ENCODE data around the gene FOXC1.

The FOXC1 gene

GRCh38 chr6:1601158-1602048 lies 8.3 kb upstream of the FOXC1 start:
- Mint-ChIP-seq H3K27ac (no peak overlapping the region), H3K36me3 (ENCODE audit: low read depth) (no peaks in the 10 kb centered on the region), H3K4me3 (no peak overlapping the region), H3K4me1 (ENCODE audit: low read depth) (peaks cover 9% of the 10 kb centered on the region), H3K9me3 (no peaks in the 10 kb centered on the region), H3K27me3 (peaks cover 82% of the 10 kb centered on the region)

DNA sequence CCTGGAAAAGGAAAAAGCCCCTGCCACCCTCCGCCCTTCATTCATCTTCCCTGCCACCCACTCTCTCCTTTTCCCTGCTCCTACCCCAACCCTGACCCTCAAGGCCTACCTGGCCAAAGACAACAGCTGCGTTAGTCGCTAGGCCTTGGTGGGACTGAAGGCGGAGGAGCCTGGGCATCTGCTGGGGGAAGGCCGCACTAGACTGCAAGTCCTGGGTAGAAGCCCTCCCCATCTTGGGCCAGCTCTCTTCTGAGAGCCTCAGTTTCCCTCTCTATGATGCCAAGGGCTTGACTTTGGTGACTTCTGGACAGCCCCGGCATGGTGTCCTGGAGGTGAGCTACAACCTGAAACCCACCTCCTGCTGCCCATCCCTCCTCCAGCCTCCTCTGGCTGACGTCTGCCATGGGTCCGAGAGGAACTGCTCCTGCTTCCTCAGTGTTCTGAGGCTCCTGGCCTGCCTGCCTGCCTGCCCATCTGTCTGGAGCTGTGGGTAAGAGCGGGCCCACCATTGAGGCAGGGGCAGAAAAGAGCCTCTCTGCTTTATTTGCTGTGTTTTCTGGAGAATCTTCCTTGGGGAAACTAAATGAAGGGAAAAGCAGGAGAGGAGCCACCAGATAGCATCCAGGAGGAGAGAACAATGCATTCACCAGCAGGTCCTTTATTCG lies 7.5 kb upstream of the FOXC1 start:
- Mint-ChIP-seq H3K27ac (no peak overlapping the region), H3K4me3 (no peak overlapping the region), H3K4me1 (ENCODE audit: low read depth) (peaks cover 17% of the 10 kb centered on the region), H3K9me3 (no peaks in the 10 kb centered on the region), H3K27me3 (peaks cover 82% of the 10 kb centered on the region), H3K36me3 (ENCODE audit: low read depth) (no peaks in the 10 kb centered on the region)

GRCh38 chr6:1603708-1604107 lies 6.0 kb upstream of the FOXC1 start:
- H3K36me3 Mint-ChIP-seq (ENCODE audit: low read depth), result no peaks in the 10 kb centered on the region
- peaks cover 31% of the 10 kb centered on the region for H3K4me1 Mint-ChIP-seq (ENCODE audit: low read depth)
- H3K9me3 Mint-ChIP-seq, result no peaks in the 10 kb centered on the region
- H3K4me3 Mint-ChIP-seq, result no peak overlapping the region
- peaks cover 82% of the 10 kb centered on the region for H3K27me3 Mint-ChIP-seq
- H3K27ac Mint-ChIP-seq, result no peak overlapping the region

DNA sequence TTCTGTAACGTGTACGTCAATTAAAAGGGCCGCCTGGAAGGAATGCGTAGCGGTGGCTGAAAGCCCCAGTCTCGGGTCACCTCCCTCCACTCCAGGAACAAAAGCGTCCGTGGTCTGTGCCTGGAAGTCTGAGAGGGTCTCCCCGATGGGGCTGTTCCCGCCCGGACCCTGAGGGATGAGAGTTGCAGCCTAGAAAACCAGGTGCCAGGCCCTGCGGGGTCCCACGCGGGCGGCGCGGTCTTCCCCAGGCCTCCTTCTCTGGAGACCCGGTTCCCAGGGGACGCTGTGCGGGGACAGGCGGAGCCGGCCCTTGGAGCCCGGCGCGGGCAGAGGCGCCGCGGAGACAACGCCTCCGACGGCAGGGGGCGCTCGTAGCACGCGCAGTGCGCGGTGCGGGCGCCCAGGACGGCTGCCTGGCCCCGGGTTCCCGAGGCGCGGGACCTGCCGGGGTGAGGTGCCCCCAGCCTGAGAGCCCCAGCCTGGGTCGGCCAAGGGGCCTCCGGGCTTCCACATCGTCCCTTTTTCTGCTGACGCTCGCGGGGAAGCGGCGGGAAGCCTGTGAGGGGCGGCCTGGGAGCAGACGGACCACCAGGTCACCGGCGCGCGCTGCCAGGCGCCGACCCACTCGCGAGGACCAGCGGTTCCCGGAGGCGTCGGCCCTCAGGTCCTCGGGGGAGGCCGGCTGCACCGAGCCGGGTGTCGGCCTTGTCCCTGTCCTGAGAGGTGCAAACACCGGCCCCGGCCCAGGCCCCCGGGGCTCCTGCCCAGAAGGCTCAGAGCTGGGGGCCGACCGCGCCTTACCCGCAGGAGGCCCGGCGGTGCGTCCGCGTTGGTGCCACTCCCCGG lies 5.3 kb upstream of the FOXC1 start:
- H3K4me3 Mint-ChIP-seq, result no peak overlapping the region

DNA sequence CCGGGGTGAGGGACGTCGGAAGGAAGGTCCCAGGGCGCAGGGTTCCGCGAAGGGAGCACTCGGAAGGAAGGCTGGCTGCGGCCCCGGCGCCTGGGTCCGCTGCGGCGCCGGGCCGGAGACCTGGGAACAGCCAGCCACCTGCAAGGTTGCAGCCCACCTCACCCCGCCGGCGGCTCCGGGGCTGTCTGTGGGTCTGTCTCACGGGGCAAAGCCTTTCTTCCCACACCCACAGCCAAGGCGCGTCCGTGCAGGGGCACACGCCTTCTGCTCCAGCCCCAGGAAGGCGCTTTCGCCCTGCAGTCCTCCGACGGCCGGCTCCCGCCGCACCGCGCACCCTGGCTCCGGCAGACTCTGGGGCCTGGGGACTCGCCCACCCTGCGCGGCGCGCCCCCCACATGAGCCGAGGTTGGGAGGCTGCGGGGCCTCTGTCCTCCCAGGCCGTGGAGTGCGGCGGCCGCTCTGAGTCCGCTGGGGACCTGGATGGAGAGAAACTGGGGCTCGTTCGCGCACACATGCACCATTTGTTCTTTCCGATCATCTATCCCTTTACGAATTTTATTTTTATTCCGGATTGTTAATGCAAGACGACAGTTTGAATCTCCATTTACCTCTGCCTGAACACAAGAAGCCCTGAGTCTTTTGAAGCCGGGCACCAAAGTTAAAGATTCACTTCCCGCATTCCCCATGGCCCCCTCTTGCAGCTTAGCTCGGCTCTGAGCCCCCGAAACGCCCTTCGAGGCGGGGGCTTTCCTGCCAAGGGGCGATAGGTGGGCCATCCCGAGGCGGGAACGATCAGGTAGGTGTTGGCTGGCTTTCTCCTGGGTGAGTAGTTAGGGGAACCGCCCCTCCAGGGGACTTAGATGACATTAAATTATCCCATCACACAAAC lies 4.5 kb upstream of the FOXC1 start:
- no peaks in the 10 kb centered on the region for H3K9me3 Mint-ChIP-seq
- H3K27ac Mint-ChIP-seq, result no peak overlapping the region
- peaks cover 32% of the 10 kb centered on the region for H3K4me1 Mint-ChIP-seq (ENCODE audit: low read depth)
- peak overlapping the region; percentile 49 for H3K4me3 Mint-ChIP-seq
- H3K27me3 Mint-ChIP-seq, result peaks cover 71% of the 10 kb centered on the region
- no peaks in the 10 kb centered on the region for H3K36me3 Mint-ChIP-seq (ENCODE audit: low read depth)

More for the DNA sequence above, 5.3 kb upstream of the FOXC1 start:
- no peaks in the 10 kb centered on the region for H3K9me3 Mint-ChIP-seq
- peaks cover 32% of the 10 kb centered on the region for H3K4me1 Mint-ChIP-seq (ENCODE audit: low read depth)
- peaks cover 79% of the 10 kb centered on the region for H3K27me3 Mint-ChIP-seq
- no peak overlapping the region for H3K27ac Mint-ChIP-seq
- no peaks in the 10 kb centered on the region for H3K36me3 Mint-ChIP-seq (ENCODE audit: low read depth)

GRCh38 chr6:1605893-1606779 lies 3.6 kb upstream of the FOXC1 start:
- H3K4me3 Mint-ChIP-seq, result peak overlapping the region; percentile 11

GRCh38 chr6:1606780-1607515 lies 2.8 kb upstream of the FOXC1 start:
- Mint-ChIP-seq H3K27ac (no peak overlapping the region), H3K27me3 (peaks cover 63% of the 10 kb centered on the region), H3K4me3 (peak overlapping the region; percentile 40), H3K9me3 (no peaks in the 10 kb centered on the region), H3K36me3 (ENCODE audit: low read depth) (no peaks in the 10 kb centered on the region), H3K4me1 (ENCODE audit: low read depth) (peaks cover 38% of the 10 kb centered on the region)

More at GRCh38 chr6:1605893-1606779, 3.6 kb upstream of the FOXC1 start:
- Mint-ChIP-seq H3K4me1 (ENCODE audit: low read depth) (peaks cover 36% of the 10 kb centered on the region), H3K27me3 (peaks cover 66% of the 10 kb centered on the region), H3K9me3 (no peaks in the 10 kb centered on the region), H3K36me3 (ENCODE audit: low read depth) (no peaks in the 10 kb centered on the region), H3K27ac (no peak overlapping the region)

DNA sequence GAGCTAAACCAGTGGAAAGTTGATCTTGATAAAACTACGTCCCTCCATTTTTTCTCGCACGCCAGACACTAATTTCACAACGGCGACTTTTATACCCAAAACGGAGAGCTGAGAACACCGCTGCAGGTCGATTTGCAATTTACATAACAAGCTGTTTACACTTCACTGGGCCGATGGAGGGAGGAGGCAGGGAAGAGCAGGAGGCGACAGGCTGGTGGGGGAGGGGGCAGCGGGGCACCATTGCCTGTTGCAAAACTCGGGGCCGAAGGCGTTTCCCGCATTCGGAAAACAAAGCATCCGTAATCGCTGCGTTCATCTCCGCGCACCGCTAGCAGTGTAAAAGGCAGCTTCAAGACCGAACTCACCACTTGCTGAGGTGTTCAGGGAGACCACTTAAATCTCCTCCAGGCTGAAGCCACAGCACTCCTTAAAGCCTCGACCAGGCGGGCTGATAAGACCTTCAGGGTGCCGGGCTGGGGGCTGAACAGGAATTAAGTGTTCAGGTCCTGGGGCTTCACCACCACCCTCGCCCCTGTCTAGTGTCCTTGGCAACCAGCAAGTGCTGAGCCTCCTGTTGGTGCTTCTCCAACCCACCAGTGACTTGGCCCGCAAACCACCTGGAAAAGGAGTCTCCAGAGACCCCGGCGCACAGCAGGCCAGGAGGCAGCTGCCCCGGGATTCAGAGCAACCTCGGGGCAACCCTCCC lies 2.0 kb upstream of the FOXC1 start:
- H3K9me3 Mint-ChIP-seq, result no peaks in the 10 kb centered on the region
- H3K27ac Mint-ChIP-seq, result no peak overlapping the region
- peak overlapping the region; percentile 40 for H3K4me3 Mint-ChIP-seq
- H3K4me1 Mint-ChIP-seq (ENCODE audit: low read depth), result peaks cover 44% of the 10 kb centered on the region
- H3K36me3 Mint-ChIP-seq (ENCODE audit: low read depth), result no peaks in the 10 kb centered on the region
- H3K27me3 Mint-ChIP-seq, result peaks cover 64% of the 10 kb centered on the region

DNA sequence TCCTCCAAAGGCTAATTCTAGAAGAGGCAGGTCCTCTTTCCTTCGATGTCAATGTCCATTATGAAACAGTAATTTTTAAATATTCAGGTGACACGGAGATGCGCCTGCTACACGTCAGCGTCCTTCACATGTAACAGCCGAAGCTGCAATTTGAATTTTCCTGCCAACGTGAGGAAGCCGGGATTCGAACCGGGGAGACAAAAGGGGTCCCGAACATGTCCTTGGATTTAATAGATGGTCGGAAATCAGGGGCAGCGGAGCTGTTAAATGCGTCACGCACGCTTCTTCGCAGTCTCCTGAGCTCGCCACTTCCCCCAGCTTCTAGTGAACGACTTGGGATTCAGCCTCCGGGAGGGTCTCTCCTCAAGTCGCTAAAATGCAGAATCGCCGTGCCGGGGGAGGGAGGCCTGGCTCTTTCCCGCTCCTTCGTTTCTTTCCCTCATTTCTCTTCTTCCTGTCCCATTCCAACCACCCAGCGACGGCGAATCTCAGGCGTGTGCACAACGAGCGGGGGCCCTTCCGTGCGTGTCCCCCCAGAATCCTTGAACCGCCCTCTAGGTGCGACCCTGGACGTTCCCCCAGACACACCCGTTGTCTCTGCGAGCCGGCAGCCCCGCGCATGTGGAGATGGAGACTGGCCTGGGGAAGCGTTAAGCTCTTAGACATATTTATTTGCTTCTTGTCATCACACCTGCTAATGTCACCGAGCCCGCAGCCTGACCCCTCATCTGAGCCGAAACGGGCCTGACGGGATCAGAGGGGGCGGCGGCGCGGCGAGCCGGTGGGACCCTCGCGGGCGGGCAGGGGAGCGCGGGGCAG lies 1.3 kb upstream of the FOXC1 start:
- Mint-ChIP-seq H3K9me3 (no peaks in the 10 kb centered on the region), H3K4me3 (peak overlapping the region; percentile 40), H3K27me3 (peaks cover 64% of the 10 kb centered on the region), H3K27ac (peak overlapping the region; percentile 63), H3K4me1 (ENCODE audit: low read depth) (peaks cover 46% of the 10 kb centered on the region), H3K36me3 (ENCODE audit: low read depth) (no peaks in the 10 kb centered on the region)

- Mint-ChIP-seq H3K27ac (no peak overlapping the region), H3K27me3 (peaks cover 61% of the 10 kb centered on the region), H3K9me3 (no peaks in the 10 kb centered on the region), H3K4me3 (peak overlapping the region; percentile 52), H3K36me3 (ENCODE audit: low read depth) (no peaks in the 10 kb centered on the region), H3K4me1 (ENCODE audit: low read depth) (peaks cover 50% of the 10 kb centered on the region)
Measured at GRCh38 chr6:1609041-1609647, 571 bp upstream of the FOXC1 start.

- no peaks in the 10 kb centered on the region for H3K36me3 Mint-ChIP-seq (ENCODE audit: low read depth)
- no peaks in the 10 kb centered on the region for H3K9me3 Mint-ChIP-seq
- peak overlapping the region; percentile 76 for H3K4me3 Mint-ChIP-seq
- peaks cover 45% of the 10 kb centered on the region for H3K4me1 Mint-ChIP-seq (ENCODE audit: low read depth)
- H3K27ac Mint-ChIP-seq, result no peak overlapping the region
- H3K27me3 Mint-ChIP-seq, result peaks cover 60% of the 10 kb centered on the region
Measured at GRCh38 chr6:1610497-1611321, 994 bp downstream of the FOXC1 start.
